ENCODE measurements around the gene LAG3. TPM values are rescaled to one million over a fixed set of nuclear protein-coding genes. Genes with fewer than 3 reads are reported as not detected.

LAG3 gene
- total RNA-seq, 1 donor from 2014 or later: 7.3 TPM

GRCh38 chr12:6763380-6763779 lies 8.9 kb upstream of the LAG3 start:
- H3K27me3 Mint-ChIP-seq (ENCODE audit: unreplicated experiment): peaks cover 35% of the 10 kb centered on the region
- peaks cover 41% of the 10 kb centered on the region for H3K4me1 Mint-ChIP-seq (ENCODE audit: low read depth, unreplicated experiment)
- peaks cover 42% of the 10 kb centered on the region for H3K9me3 Mint-ChIP-seq (ENCODE audit: unreplicated experiment)
- no peak for TF ChIP-seq CTCF (IDR thresholded peaks at IDR 0.05; ENCODE audit: partially characterized antibody, unreplicated experiment)
- no peaks in the 10 kb centered on the region for H3K36me3 Mint-ChIP-seq (ENCODE audit: unreplicated experiment)
- no peak for DNase-seq
- H3K4me3 Mint-ChIP-seq (ENCODE audit: unreplicated experiment): peak overlapping the region; percentile 95
- H3K27ac Mint-ChIP-seq (ENCODE audit: unreplicated experiment): peak overlapping the region; percentile 99

- TF ChIP-seq CTCF (IDR thresholded peaks at IDR 0.05; ENCODE audit: partially characterized antibody, unreplicated experiment): no peak
Observed at GRCh38 chr12:6764011-6764828, 8.1 kb upstream of the LAG3 start.

GRCh38 chr12:6765048-6765633 lies 7.2 kb upstream of the LAG3 start:
- Mint-ChIP-seq H3K9me3 (ENCODE audit: unreplicated experiment) (peaks cover 47% of the 10 kb centered on the region), H3K27ac (ENCODE audit: unreplicated experiment) (peak overlapping the region; percentile 99), H3K4me3 (ENCODE audit: unreplicated experiment) (peak overlapping the region; percentile 95), H3K36me3 (ENCODE audit: unreplicated experiment) (no peaks in the 10 kb centered on the region), H3K27me3 (ENCODE audit: unreplicated experiment) (peaks cover 44% of the 10 kb centered on the region), H3K4me1 (ENCODE audit: low read depth, unreplicated experiment) (peaks cover 33% of the 10 kb centered on the region)
- TF ChIP-seq CTCF (IDR thresholded peaks at IDR 0.05; ENCODE audit: partially characterized antibody, unreplicated experiment): no peak
- DNase-seq: no peak

More at GRCh38 chr12:6764011-6764828, 8.1 kb upstream of the LAG3 start:
- H3K9me3 Mint-ChIP-seq (ENCODE audit: unreplicated experiment): peaks cover 46% of the 10 kb centered on the region
- H3K36me3 Mint-ChIP-seq (ENCODE audit: unreplicated experiment): no peaks in the 10 kb centered on the region
- H3K4me3 Mint-ChIP-seq (ENCODE audit: unreplicated experiment): peak overlapping the region; percentile 95
- H3K27me3 Mint-ChIP-seq (ENCODE audit: unreplicated experiment): peaks cover 42% of the 10 kb centered on the region
- peak overlapping the region; percentile 99 for H3K27ac Mint-ChIP-seq (ENCODE audit: unreplicated experiment)
- DNase-seq: peak; percentile 92
- H3K4me1 Mint-ChIP-seq (ENCODE audit: low read depth, unreplicated experiment): peaks cover 35% of the 10 kb centered on the region

- H3K4me1 Mint-ChIP-seq (ENCODE audit: low read depth, unreplicated experiment): peaks cover 32% of the 10 kb centered on the region
- peaks cover 47% of the 10 kb centered on the region for H3K9me3 Mint-ChIP-seq (ENCODE audit: unreplicated experiment)
- H3K27ac Mint-ChIP-seq (ENCODE audit: unreplicated experiment): peak within 1 kb of the TSS; percentile 99
- no peak for TF ChIP-seq CTCF (IDR thresholded peaks at IDR 0.05; ENCODE audit: partially characterized antibody, unreplicated experiment)
- DNase-seq: peak; percentile 89
- peaks cover 44% of the 10 kb centered on the region for H3K27me3 Mint-ChIP-seq (ENCODE audit: unreplicated experiment)
- peak within 1 kb of the TSS; percentile 99 for H3K4me3 Mint-ChIP-seq (ENCODE audit: unreplicated experiment)
- H3K36me3 Mint-ChIP-seq (ENCODE audit: unreplicated experiment): no peaks in the 10 kb centered on the region
Observed at GRCh38 chr12:6765634-6766581, 6.4 kb upstream of the LAG3 start, which contains the start of gene PTMS. Gene PTMS, plus strand, starts transcription at chr12:6766363. Its CDS starts 343 bp downstream, at chr12:6766706.

All from glutamatergic neuron (in vitro differentiated cells).